Keratinocyte (primary cell): ENCODE results near the gene BET1L.

Source experiments
- CTCF ChIP-seq, 3 experiments: IDR thresholded peaks in 1 of 3; conservative IDR thresholded peaks in 1 of 3; optimal IDR thresholded peaks in 1 of 3; 2 replicates in 2 of 3; 3 replicates in 1 of 3; pipeline versions ENCODE3 to v1.5.1; 2011; ENCODE audit warnings: low read length in 3 of 3, mild to moderate bottlenecking in 3 of 3, moderate library complexity in 2 of 3, control low read depth in 1 of 3, inconsistent platforms in 1 of 3; ENCODE audit not compliant: insufficient read depth in 2 of 3; ENCODE audit errors: extremely low read depth in 1 of 3
- EZH2 ChIP-seq: IDR thresholded peaks from one replicate; pipeline ENCODE4 v1.6.1; 2012; ENCODE audit warnings: inconsistent platforms, mild to moderate bottlenecking, low read length, moderate library complexity

GRCh38 chr11:202490-202889 lies 4.7 kb downstream of the BET1L start:
- TF ChIP-seq CTCF (optimal IDR thresholded peaks at IDR 0.05 in 1 of 3, IDR thresholded peaks at IDR 0.05 in 1 of 3, conservative IDR thresholded peaks at IDR 0.05 in 1 of 3; ENCODE audit: extremely low read depth in 1 of 3, insufficient read depth in 2 of 3, low read length in 3 of 3) (no peak), EZH2 (no peak)
